Small intestine (tissue), 16 donors: Measurements from ENCODE around the gene ARF6. TPM values are rescaled to one million over a fixed set of nuclear protein-coding genes. Genes with fewer than 3 reads are reported as not detected.

Source experiments
- DNase-seq, 2 donors: peaks; one replicate each; pipeline versions ENCODE4 v3.0.0 to v3.0.0-alpha.2; 2013
- FAIRE-seq: peaks from 2 replicates; lab custom pipeline; 2012; peaks lifted over from hg19 to GRCh38; lab: Jason Lieb, UNC
- H3K27ac ChIP-seq, 3 donors: one replicate each; pipeline ENCODE4 v1.5.1; 2013; ENCODE audit warnings: low read length in 2 of 3, mild to moderate bottlenecking in 2 of 3, control low read depth in 1 of 3, inconsistent platforms in 1 of 3, low read depth in 1 of 3, moderate library complexity in 1 of 3
- H3K27me3 ChIP-seq, 3 donors: one replicate each; pipeline ENCODE4 v1.6.1; 2013; ENCODE audit warnings: low read length in 3 of 3, inconsistent platforms in 1 of 3; ENCODE audit not compliant: control insufficient read depth in 3 of 3, insufficient read depth in 3 of 3
- H3K36me3 ChIP-seq, 3 donors: one replicate each; pipeline ENCODE4 v1.6.1; 2013; ENCODE audit warnings: low read length in 3 of 3, inconsistent platforms in 1 of 3, low read depth in 1 of 3, mild to moderate bottlenecking in 1 of 3, moderate library complexity in 1 of 3; ENCODE audit not compliant: control insufficient read depth in 3 of 3, insufficient read depth in 2 of 3
- H3K4me1 ChIP-seq, 3 donors: one replicate each; pipeline ENCODE4 v1.6.1; 2013; ENCODE audit warnings: low read length in 2 of 3, inconsistent platforms in 1 of 3, low read depth in 1 of 3, mild to moderate bottlenecking in 1 of 3, moderate library complexity in 1 of 3; ENCODE audit not compliant: control insufficient read depth in 3 of 3, insufficient read depth in 2 of 3
- H3K4me3 ChIP-seq, 3 donors: one replicate each; pipeline ENCODE4 v1.5.1; 2013; ENCODE audit warnings: low read length in 3 of 3, control low read depth in 1 of 3, inconsistent platforms in 1 of 3, low read depth in 1 of 3, mild to moderate bottlenecking in 1 of 3, moderate library complexity in 1 of 3
- H3K9me3 ChIP-seq, 2 donors: one replicate each; pipeline ENCODE4 v1.6.1; 2013; ENCODE audit warnings: low read depth in 1 of 2, low read length in 1 of 2; ENCODE audit not compliant: control insufficient read depth in 2 of 2, insufficient read depth in 1 of 2
- WGBS, 3 donors: extraction: QIAGEN DNeasy Blood & Tissue Kit; methylation state at CpG; one replicate each; pipeline ENCODE4 v1.1.7; 2013; 5-methylcytosine and 5-hydroxymethylcytosine counted together
- long read RNA-seq, 10 donors: transcript quantifications; one replicate each; lab custom pipeline, GENCODE V29; 2026
- polyA plus RNA-seq, 4 donors: library from polyadenylated mRNA; stranded (reverse) in 3 of 4; unstranded in 1 of 4; fragments of 200-250 nt in 3 of 4; fragments of 120-200 nt in 1 of 4; gene quantifications; one replicate each; pipeline versions ENCODE4 v1.2.1 to v1.2.3, GENCODE V29; 2013
- donor health status: healthy with polysubstance abuse.
- donor health status: control.
- donor health status: control.
- donor health status: Bipolar disorder and iron deficiency.
- donor health status: healthy.

Gene ARF6
- polyA plus RNA-seq, result 10 to 100 TPM; 51.9 to 78.6 (median 65.0) TPM
- long read RNA-seq, donor 1, result 0 reads
- long read RNA-seq, donor 2, transcript ARF6-201 (2 exons, 3,865 nt), result major isoform, 18 of 18 reads
- long read RNA-seq, donor 2, partial matches to known transcripts, result 0 of 18 reads
- long read RNA-seq, donor 2, other reads (novel, unspliced or antisense), result 0 of 18 reads
- long read RNA-seq, donor 3, transcript ARF6-201 (2 exons, 3,865 nt), result major isoform, 24 of 24 reads
- long read RNA-seq, donor 3, partial matches to known transcripts, result 0 of 24 reads
- long read RNA-seq, donor 3, other reads (novel, unspliced or antisense), result 0 of 24 reads
- long read RNA-seq, donor 4, partial matches to known transcripts, result 0 of 1 reads
- long read RNA-seq, donor 4, other reads (novel, unspliced or antisense), result 0 of 1 reads
- long read RNA-seq, donor 5, transcript ARF6-201 (2 exons, 3,865 nt), result major isoform, 9 of 9 reads
- long read RNA-seq, donor 5, partial matches to known transcripts, result 0 of 9 reads
- long read RNA-seq, donor 5, other reads (novel, unspliced or antisense), result 0 of 9 reads
- long read RNA-seq, donor 6, transcript ARF6-201 (2 exons, 3,865 nt), result major isoform, 21 of 21 reads
- long read RNA-seq, donor 6, partial matches to known transcripts, result 0 of 21 reads
- long read RNA-seq, donor 6, other reads (novel, unspliced or antisense), result 0 of 21 reads
- long read RNA-seq, donor 7, result 0 reads
- long read RNA-seq, donor 8, transcript ARF6-201 (2 exons, 3,865 nt), result major isoform, 8 of 8 reads
- long read RNA-seq, donor 8, partial matches to known transcripts, result 0 of 8 reads
- long read RNA-seq, donor 8, other reads (novel, unspliced or antisense), result 0 of 8 reads
- long read RNA-seq, donor 9, transcript ARF6-201 (2 exons, 3,865 nt), result major isoform, 9 of 9 reads
- long read RNA-seq, donor 9, partial matches to known transcripts, result 0 of 9 reads
- long read RNA-seq, donor 9, other reads (novel, unspliced or antisense), result 0 of 9 reads
- long read RNA-seq, donor 10, transcript ARF6-201 (2 exons, 3,865 nt), result major isoform, 25 of 25 reads
- long read RNA-seq, donor 10, partial matches to known transcripts, result 0 of 25 reads
- long read RNA-seq, donor 10, other reads (novel, unspliced or antisense), result 0 of 25 reads

GRCh38 chr14:49892636-49893308, at the start of gene ARF6:
ARF6 (plus strand) TSS chr14:49893082; CDS start chr14:49893737, 655 bp downstream.
- Histone ChIP-seq H3K9me3 (no peaks in the 10 kb centered on the region), H3K27ac (peak within 1 kb of the TSS; percentile 100), H3K36me3 (peaks cover 0 to 6% (median 0%) of the 10 kb centered on the region in 3 donors), H3K27me3 (no peaks in the 10 kb centered on the region), H3K4me1 (peaks cover 0 to 5% (median 0%) of the 10 kb centered on the region in 3 donors), H3K4me3 (peak within 1 kb of the TSS; percentile 91 to 100 (median 95))
- 0 to 1% (median 1%) methylated on average over 44 to 66 of the region's 66 CpGs for WGBS, 3 donors
- no peak for FAIRE-seq
- DNase-seq, result peak; percentile 98 to 99

GRCh38 chr14:49849213-49849847, 43.6 kb upstream of the ARF6 start:
- peaks cover 2 to 32% (median 4%) of the 10 kb centered on the region in 3 donors for H3K36me3 ChIP-seq
- WGBS, 3 donors, result 86 to 97% (median 93%) methylated on average over 1 of the region's 1 CpG
- FAIRE-seq, result no peak

GRCh38 chr14:49851813-49852212, 41.1 kb upstream of the ARF6 start:
- Histone ChIP-seq H3K4me1 (peaks cover 0 to 5% (median 3%) of the 10 kb centered on the region in 3 donors), H3K27ac (peak overlapping the region in 2 of 3 donors; percentile 66 to 87), H3K9me3 (no peaks in the 10 kb centered on the region), H3K36me3 (peaks cover 2 to 19% (median 4%) of the 10 kb centered on the region in 3 donors), H3K27me3 (no peaks in the 10 kb centered on the region), H3K4me3 (peak overlapping the region; percentile 87 to 95 (median 90))
- FAIRE-seq, result no peak
- DNase-seq, result no peak
- WGBS, 3 donors, result 2 to 5% (median 4%) methylated on average over 7 of the region's 7 CpGs

More at GRCh38 chr14:49849213-49849847, 43.6 kb upstream of the ARF6 start:
- Histone ChIP-seq H3K4me3 (no peak overlapping the region), H3K9me3 (no peaks in the 10 kb centered on the region), H3K27me3 (no peaks in the 10 kb centered on the region), H3K4me1 (peaks cover 0 to 5% (median 3%) of the 10 kb centered on the region in 3 donors), H3K27ac (no peak overlapping the region)
- DNase-seq, result no peak

- H3K4me1 ChIP-seq, result peaks cover 0 to 5% (median 3%) of the 10 kb centered on the region in 3 donors
- 0% methylated on average over 49 of the region's 49 CpGs for WGBS, 3 donors
- H3K27me3 ChIP-seq, result no peaks in the 10 kb centered on the region
- no peak for FAIRE-seq
- peak; percentile 86 to 96 for DNase-seq
- H3K4me3 ChIP-seq, result peak within 1 kb of the TSS; percentile 87 to 95 (median 90)
- H3K9me3 ChIP-seq, result no peaks in the 10 kb centered on the region
- H3K27ac ChIP-seq, result peak within 1 kb of the TSS; percentile 66 to 98 (median 87)
- peaks cover 2 to 16% (median 4%) of the 10 kb centered on the region in 3 donors for H3K36me3 ChIP-seq
Measured at GRCh38 chr14:49852301-49853157, 40.4 kb upstream of the ARF6 start, which contains the start of gene NEMF. NEMF (minus strand) TSS chr14:49852788; CDS start chr14:49852753, 35 bp downstream.

GRCh38 chr14:49853158-49853477, 39.8 kb upstream of the ARF6 start:
- 0% methylated on average over 14 of the region's 14 CpGs for WGBS, 3 donors
- FAIRE-seq (no peak), DNase-seq (no peak)
- peaks cover 0 to 5% (median 3%) of the 10 kb centered on the region in 3 donors for H3K4me1 ChIP-seq
- no peaks in the 10 kb centered on the region for H3K27me3 ChIP-seq
- H3K9me3 ChIP-seq, result no peaks in the 10 kb centered on the region
- peaks cover 0 to 13% (median 4%) of the 10 kb centered on the region in 3 donors for H3K36me3 ChIP-seq
- H3K4me3 ChIP-seq, result peak overlapping the region; percentile 87 to 95 (median 90)
- H3K27ac ChIP-seq, result peak overlapping the region; percentile 66 to 98 (median 87)

GRCh38 chr14:49853572-49854375, 39.1 kb upstream of the ARF6 start:
- peaks cover 0 to 8% (median 4%) of the 10 kb centered on the region in 3 donors for H3K36me3 ChIP-seq
- peak overlapping the region in 1 of 3 donors; percentile 12 for H3K27ac ChIP-seq
- no peaks in the 10 kb centered on the region for H3K27me3 ChIP-seq
- FAIRE-seq, result no peak
- no peaks in the 10 kb centered on the region for H3K9me3 ChIP-seq
- DNase-seq, result peak; percentile 87 to 88
- peaks cover 0 to 5% (median 3%) of the 10 kb centered on the region in 3 donors for H3K4me1 ChIP-seq
- WGBS, 3 donors, result 12 to 18% (median 13%) methylated on average over 24 to 27 of the region's 27 CpGs
- H3K4me3 ChIP-seq, result peak overlapping the region in 2 of 3 donors; percentile 87 to 90
